GM12865 (cell line): ENCODE measurements around the gene SPINT3.
A peak's percentile ranks its signal among the peaks of the same experiment; 100 is the strongest.

Source experiments
- DNase-seq: peaks from one replicate; pipeline ENCODE4 v3.0.0; 2010; ENCODE audit warnings: low read depth
- H3K4me3 ChIP-seq: 2 replicates; pipeline ENCODE4 v1.5.1; 2011; ENCODE audit warnings: mild to moderate bottlenecking, low read depth, low read length, control low read depth
- CTCF ChIP-seq: IDR thresholded peaks from 2 replicates; pipeline ENCODE4 v1.5.1; 2011; ENCODE audit warnings: low read length, control low read depth, low read depth, inconsistent platforms; ENCODE audit not compliant: insufficient read depth; ENCODE audit errors: missing control alignments

The SPINT3 gene

GRCh38 chr20:45470937-45471336 lies 44.5 kb downstream of the SPINT3 start:
- DNase-seq: no peak
- no peak for TF ChIP-seq CTCF
- H3K4me3 ChIP-seq: no peak overlapping the region

GRCh38 chr20:45470262-45470931 lies 45.0 kb downstream of the SPINT3 start:
- H3K4me3 ChIP-seq: peak overlapping the region; percentile 18; the same call in 1 of the 2 replicates
- peak; percentile 23 for DNase-seq

GRCh38 chr20:45469336-45470261 lies 45.8 kb downstream of the SPINT3 start, which contains the start of gene WFDC2:
Gene WFDC2 (plus strand): TSS chr20:45469753. CDS start chr20:45469782, 29 bp downstream.
- DNase-seq: no peak
- no peak for TF ChIP-seq CTCF
- H3K4me3 ChIP-seq: peak within 1 kb of the TSS; percentile 18; the same call in 1 of the 2 replicates

More at GRCh38 chr20:45470262-45470931, 45.0 kb downstream of the SPINT3 start:
- TF ChIP-seq CTCF: no peak

DNA sequence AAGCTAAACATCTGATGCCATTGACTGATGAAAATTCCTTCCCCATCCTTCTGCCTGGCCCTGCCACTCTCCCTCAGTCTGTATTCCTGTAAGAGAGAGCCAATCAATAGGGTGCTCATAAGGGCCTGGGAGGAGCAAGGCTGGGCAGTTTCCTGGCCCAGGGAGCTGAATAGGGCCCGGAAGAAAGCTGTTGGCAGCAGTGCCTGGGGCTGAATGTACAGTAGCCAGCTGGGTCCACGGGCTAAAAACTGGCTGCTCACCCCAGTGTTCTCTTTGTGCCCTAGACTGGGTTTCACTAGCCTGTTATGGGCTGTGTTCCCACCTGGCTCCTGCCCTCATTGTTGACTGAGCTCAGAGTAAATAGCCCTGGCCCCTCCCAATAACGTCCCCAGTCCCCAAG lies 47.6 kb downstream of the SPINT3 start:
- no peak for DNase-seq
- TF ChIP-seq CTCF: no peak

GRCh38 chr20:45467172-45467571 lies 48.2 kb downstream of the SPINT3 start:
- no peak for DNase-seq
- TF ChIP-seq CTCF: no peak
- no peak overlapping the region for H3K4me3 ChIP-seq

More for the DNA sequence above, 47.6 kb downstream of the SPINT3 start:
- H3K4me3 ChIP-seq: no peak overlapping the region

DNA sequence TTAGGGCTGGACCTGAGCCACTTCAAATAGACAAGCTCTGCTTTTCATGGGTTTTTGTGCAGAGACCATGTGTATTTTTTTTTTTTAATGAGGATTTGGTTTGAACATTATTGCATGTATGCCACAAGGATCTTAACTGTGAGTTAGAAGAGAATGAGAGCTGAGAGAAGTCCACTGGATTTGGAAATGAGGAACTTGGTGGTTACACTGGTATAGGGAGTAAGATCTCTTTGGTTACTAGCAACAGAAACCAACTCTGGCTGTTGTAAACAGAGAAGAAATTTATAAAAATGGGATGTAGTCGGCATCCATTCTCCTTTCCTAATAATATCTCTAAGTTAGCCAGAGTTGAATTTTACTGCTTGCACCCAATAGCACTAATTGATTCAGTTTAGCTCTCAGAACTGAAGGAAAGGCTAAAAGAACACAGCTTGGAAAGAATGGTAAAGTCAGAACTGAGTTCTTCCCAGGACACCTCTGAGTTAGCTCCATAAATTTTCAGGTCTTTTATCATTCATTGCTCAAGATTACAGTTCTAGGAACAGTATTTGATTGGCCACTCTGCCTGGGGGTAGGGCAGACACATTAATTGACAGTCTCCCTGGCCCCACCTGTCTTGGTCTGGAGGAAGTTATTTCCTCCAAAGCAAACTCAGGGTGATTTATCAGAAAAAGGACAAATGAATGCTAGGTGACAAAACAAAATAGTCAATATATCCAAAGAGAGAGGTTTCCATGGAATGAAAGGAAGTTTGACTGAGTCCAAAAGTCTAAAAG lies 49.7 kb downstream of the SPINT3 start:
- no peak overlapping the region for H3K4me3 ChIP-seq
- no peak for TF ChIP-seq CTCF
- DNase-seq: no peak
